HCT116 (cell line): ENCODE data around the gene SRPK2. TPM values are rescaled to one million over a fixed set of nuclear protein-coding genes. Genes with fewer than 3 reads are reported as not detected.

Experiments
- ATAC-seq: fragments of 200-7000 bp; cut with Tn5 transposase; 2 replicates; pipeline ENCODE4 v1.9.1; 2020; ENCODE audit warnings: mild to moderate bottlenecking, moderate library complexity
- BruUV-seq: library from RNA; stranded (reverse); fragments of 400-500 nt; replicated peaks from 2 replicates; lab custom pipeline; 2021; lab: Mats Ljungman, UMichigan
- CTCF ChIA-PET: fragments of 300-600 bp; sonication (Branson Sonifier 250); formaldehyde crosslinking; loops from one replicate; lab custom pipeline; 2021; ENCODE audit warnings: antibody characterized with exemption; lab: Charles Lee
- POLR2A ChIA-PET: fragments of 300-600, 350-600 bp; sonication (Branson Sonifier 250); formaldehyde crosslinking; loops from one replicate; lab custom pipeline; 2021; ENCODE audit warnings: antibody characterized with exemption; lab: Charles Lee
- RAD21 ChIA-PET, 2 experiments: fragments of 300-600 bp; sonication (Branson Sonifier 250); formaldehyde crosslinking; loops; one replicate each; lab custom pipeline; 2023; ENCODE audit warnings: low total read pairs in 2 of 2; ENCODE audit not compliant: uncharacterized antibody in 2 of 2, unreplicated experiment in 2 of 2, low non-redundant PET in 1 of 2; lab: Charles Lee
- DNase-seq: peaks from one replicate; pipeline ENCODE4 v3.0.0-alpha.2; 2010; ENCODE audit warnings: low read depth, low spot score
- H2AFZ ChIP-seq: fragments of 200-600 bp; shearing (Covaris generic), sonication (generic); 2 replicates; pipeline ENCODE4 v1.6.1; 2017; ENCODE audit warnings: low read depth, mixed run types, mixed read lengths, antibody characterized with exemption, low read length; ENCODE audit not compliant: poor library complexity, severe bottlenecking
- H3K27ac ChIP-seq: 2 replicates; pipeline ENCODE4 v1.5.1; 2012; ENCODE audit warnings: low read depth, low read length
- H3K27me3 ChIP-seq: fragments of 200-600 bp; sonication (generic); 2 replicates; pipeline ENCODE4 v1.6.1; 2016; ENCODE audit warnings: mixed run types, low read length, mixed read lengths; ENCODE audit not compliant: insufficient read depth
- H3K36me3 ChIP-seq, 2 experiments: fragments of 200-500 bp in 1 of 2; fragments of 200-600 bp in 1 of 2; sonication (Bioruptor generic) in 1 of 2; sonication (generic) in 1 of 2; 2 replicates each; pipeline versions ENCODE4 v1.5.1 to v1.6.1; 2014 to 2016; ENCODE audit warnings: low read length in 2 of 2, inconsistent platforms in 1 of 2, mixed read lengths in 1 of 2, mixed run types in 1 of 2; ENCODE audit not compliant: insufficient read depth in 2 of 2, control insufficient read depth in 1 of 2
- H3K4me1 ChIP-seq, 2 experiments: fragments of 200-600 bp in 1 of 2; sonication (generic) in 1 of 2; 2 replicates each; pipeline versions ENCODE4 v1.5.1 to v1.6.1; 2012 to 2017; ENCODE audit warnings: low read length in 2 of 2, inconsistent platforms in 1 of 2, mild to moderate bottlenecking in 1 of 2, mixed read lengths in 1 of 2, mixed run types in 1 of 2, moderate library complexity in 1 of 2; ENCODE audit not compliant: insufficient read depth in 2 of 2, control insufficient read depth in 1 of 2
- H3K4me2 ChIP-seq: fragments of 200-600 bp; sonication (generic); 2 replicates; pipeline ENCODE4 v1.6.1; 2017; ENCODE audit warnings: mixed run types, low read length, mixed read lengths
- H3K4me3 ChIP-seq, 2 experiments: fragments of 200-600 bp in 1 of 2; sonication (generic) in 1 of 2; replicated peaks in 1 of 2; 2 replicates each; pipeline ENCODE4 v1.5.1; 2011 to 2016; ENCODE audit warnings: low read length in 2 of 2, control low read depth in 1 of 2, low read depth in 1 of 2, mild to moderate bottlenecking in 1 of 2, mixed read lengths in 1 of 2, mixed run types in 1 of 2
- H3K79me2 ChIP-seq: fragments of 200-600 bp; sonication (generic); 2 replicates; pipeline ENCODE4 v1.6.1; 2017; ENCODE audit warnings: mild to moderate bottlenecking, mixed run types, low read length, moderate library complexity, mixed read lengths; ENCODE audit not compliant: insufficient read depth
- H3K9ac ChIP-seq: fragments of 200-600 bp; sonication (generic); 2 replicates; pipeline ENCODE4 v1.6.1; 2016; ENCODE audit warnings: low read length, mixed read lengths
- H3K9me2 ChIP-seq: fragments of 200-600 bp; sonication (generic), shearing (Covaris generic); 2 replicates; pipeline ENCODE4 v1.6.1; 2017; ENCODE audit warnings: mixed run types, mild to moderate bottlenecking, moderate library complexity; ENCODE audit not compliant: insufficient read depth
- H3K9me3 ChIP-seq, 2 experiments: fragments of 200-500 bp in 1 of 2; fragments of 200-600 bp in 1 of 2; sonication (Bioruptor generic) in 1 of 2; sonication (generic) in 1 of 2; 2 replicates each; pipeline ENCODE4 v1.6.1; 2014 to 2017; ENCODE audit warnings: low read length in 2 of 2, mixed read lengths in 2 of 2, inconsistent platforms in 1 of 2, low read depth in 1 of 2, mild to moderate bottlenecking in 1 of 2, mixed run types in 1 of 2, moderate library complexity in 1 of 2; ENCODE audit not compliant: control insufficient read depth in 1 of 2, insufficient read depth in 1 of 2
- H4K20me1 ChIP-seq: fragments of 200-600 bp; sonication (generic), shearing (Covaris generic); 2 replicates; pipeline ENCODE4 v1.6.1; 2017; ENCODE audit warnings: mixed run types, mild to moderate bottlenecking, moderate library complexity; ENCODE audit not compliant: insufficient read depth
- CBX3 ChIP-seq: IDR thresholded peaks from 2 replicates; pipeline ENCODE4 v1.6.1; 2012; ENCODE audit warnings: low read depth
- CEBPB ChIP-seq: IDR thresholded peaks from 2 replicates; pipeline ENCODE4 v1.6.1; 2012; ENCODE audit warnings: low read depth
- EGR1 ChIP-seq: IDR thresholded peaks from 2 replicates; pipeline ENCODE4 v1.6.1; 2012; ENCODE audit warnings: low read depth
- ELF1 ChIP-seq: IDR thresholded peaks from 2 replicates; pipeline ENCODE4 v1.6.1; 2012; ENCODE audit warnings: low read depth, borderline replicate concordance
- EZH2 ChIP-seq: fragments of 200-600 bp; sonication (generic); IDR thresholded peaks from 2 replicates; pipeline ENCODE4 v1.6.1; 2017; ENCODE audit warnings: antibody characterized with exemption, mixed run types
- FOSL1 ChIP-seq: IDR thresholded peaks from 2 replicates; pipeline ENCODE4 v1.6.1; 2012; ENCODE audit warnings: low read depth
- JUND ChIP-seq: IDR thresholded peaks from 2 replicates; pipeline ENCODE4 v1.6.1; 2012
- POLR2A ChIP-seq: IDR thresholded peaks from 2 replicates; pipeline ENCODE4 v1.7.0; 2011; ENCODE audit warnings: borderline replicate concordance; ENCODE audit not compliant: insufficient read depth, insufficient read length; ENCODE audit errors: extremely low read depth
- POLR2AphosphoS5 ChIP-seq: IDR thresholded peaks from 2 replicates; pipeline ENCODE4 v1.6.1; 2011; ENCODE audit warnings: mild to moderate bottlenecking, low read depth, low read length, moderate library complexity
- RAD21 ChIP-seq: IDR thresholded peaks from 2 replicates; pipeline ENCODE4 v1.6.1; 2012; ENCODE audit warnings: low read depth, mild to moderate bottlenecking
- SIN3A ChIP-seq: IDR thresholded peaks from 2 replicates; pipeline ENCODE4 v1.6.1; 2012; ENCODE audit warnings: low read depth
- SP1 ChIP-seq: IDR thresholded peaks from 2 replicates; pipeline ENCODE4 v1.6.1; 2012; ENCODE audit warnings: low read depth
- SRF ChIP-seq: IDR thresholded peaks from 2 replicates; pipeline ENCODE4 v1.6.1; 2012; ENCODE audit warnings: low read depth
- TCF7L2 ChIP-seq: IDR thresholded peaks from 2 replicates; pipeline ENCODE4 v1.7.0; 2011; ENCODE audit warnings: borderline replicate concordance, inconsistent platforms; ENCODE audit not compliant: insufficient read depth, insufficient read length; ENCODE audit errors: extremely low read depth
- YY1 ChIP-seq: IDR thresholded peaks from 2 replicates; pipeline ENCODE4 v1.6.1; 2011; ENCODE audit warnings: low read length, low read depth, moderate library complexity, mild to moderate bottlenecking; ENCODE audit not compliant: insufficient replicate concordance; ENCODE audit errors: extremely low read depth
- ZNF274 ChIP-seq: fragments of 200-500 bp; sonication (Bioruptor generic); IDR thresholded peaks from 2 replicates; pipeline ENCODE4 v1.6.1; 2014; ENCODE audit warnings: mild to moderate bottlenecking, low read depth, low read length, inconsistent platforms
- intact Hi-C: fragments of 100-400 bp; cut with micrococcal nuclease; formaldehyde crosslinking; loops from 2 replicates; pipeline ENCODE4 v1.10.0; 2022
- total RNA-seq: library from RNA; stranded (reverse); gene quantifications from one replicate; pipeline ENCODE4 v1.2.1, GENCODE V29; 2021; ENCODE audit not compliant: unreplicated experiment
- TF ChIP-seq, protein P1 (sequence below): IDR thresholded peaks from 2 replicates; pipeline ENCODE4 v1.6.1; 2012
- TF ChIP-seq, protein P2 (sequence below): IDR thresholded peaks from 2 replicates; pipeline ENCODE4 v1.6.1; 2012
- TF ChIP-seq, protein P3 (sequence below): IDR thresholded peaks from 2 replicates; pipeline ENCODE4 v1.6.1; 2011; ENCODE audit warnings: mild to moderate bottlenecking, low read length, moderate library complexity; ENCODE audit not compliant: insufficient replicate concordance; ENCODE audit errors: extremely low read depth
- TF ChIP-seq, protein P4 (sequence below), 3 experiments: fragments of 200-600 bp in 1 of 3; sonication (generic) in 1 of 3; IDR thresholded peaks in 2 of 3; conservative IDR thresholded peaks in 1 of 3; 2 replicates each; pipeline ENCODE4 v1.5.1; 2012 to 2017; ENCODE audit warnings: low read depth in 2 of 3, low read length in 2 of 3, antibody characterized with exemption in 1 of 3, borderline replicate concordance in 1 of 3, control low read depth in 1 of 3, mild to moderate bottlenecking in 1 of 3, mixed read lengths in 1 of 3, mixed run types in 1 of 3, moderate library complexity in 1 of 3; ENCODE audit not compliant: insufficient read depth in 1 of 3

SRPK2 gene
- total RNA-seq, 1 experiment from 2014 or later: 37.4 TPM

DNA sequence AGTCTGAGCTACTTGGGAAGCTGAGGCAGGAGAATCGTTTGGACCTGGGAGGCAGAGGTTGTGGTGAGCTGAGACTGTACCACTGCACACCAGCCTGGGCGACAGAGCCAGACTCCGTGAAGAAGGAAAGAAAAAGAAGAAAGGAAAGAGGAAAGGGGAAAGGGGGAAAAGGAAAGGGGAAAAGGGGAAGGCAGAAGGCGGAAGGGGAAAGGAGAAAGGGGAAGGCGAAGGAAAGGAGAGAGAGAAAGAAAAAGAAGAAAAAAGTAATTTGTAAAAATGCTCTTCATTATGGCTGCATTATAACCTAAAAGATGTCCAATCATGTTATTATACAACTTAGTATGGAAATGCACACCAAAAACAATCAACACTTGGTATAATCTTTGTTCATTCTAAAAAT lies 110.2 kb downstream of the SRPK2 start (continued):
- TF ChIP-seq YY1 (no peak), FOSL1 (no peak), EZH2 (no peak)
- TF ChIP-seq, protein P1, sequence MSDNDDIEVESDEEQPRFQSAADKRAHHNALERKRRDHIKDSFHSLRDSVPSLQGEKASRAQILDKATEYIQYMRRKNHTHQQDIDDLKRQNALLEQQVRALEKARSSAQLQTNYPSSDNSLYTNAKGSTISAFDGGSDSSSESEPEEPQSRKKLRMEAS: no peak
- TF ChIP-seq, protein P2, sequence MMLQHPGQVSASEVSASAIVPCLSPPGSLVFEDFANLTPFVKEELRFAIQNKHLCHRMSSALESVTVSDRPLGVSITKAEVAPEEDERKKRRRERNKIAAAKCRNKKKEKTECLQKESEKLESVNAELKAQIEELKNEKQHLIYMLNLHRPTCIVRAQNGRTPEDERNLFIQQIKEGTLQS: no peak
- TF ChIP-seq, all 23 proteins: peak for 0

DNA sequence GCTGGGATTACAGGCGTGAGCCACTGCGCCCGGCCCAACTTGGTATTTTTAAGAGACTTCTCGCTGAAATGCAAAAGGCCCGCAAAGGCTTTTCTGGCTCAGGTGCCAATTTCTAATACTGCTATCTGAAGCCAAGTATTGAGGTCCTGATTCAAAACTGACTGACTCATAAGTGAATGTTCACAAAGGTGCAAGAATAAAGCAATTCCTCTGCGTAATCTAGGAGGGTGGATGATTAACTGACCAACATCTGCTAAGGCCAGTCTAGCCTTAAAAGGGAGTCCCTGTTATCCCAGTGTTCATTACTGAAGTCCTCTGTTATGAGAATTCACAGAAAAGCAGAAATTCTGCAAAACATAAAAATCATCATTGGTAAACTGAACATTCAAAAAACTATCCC lies 111.4 kb downstream of the SRPK2 start:
- Histone ChIP-seq H2AFZ (no peak overlapping the region), H3K9me2 (no peaks in the 10 kb centered on the region), H3K4me1 (no peaks in the 10 kb centered on the region), H3K79me2 (peaks cover 25% of the 10 kb centered on the region), H3K36me3 (no peaks in the 10 kb centered on the region), H3K27me3 (no peaks in the 10 kb centered on the region), H3K27ac (no peak overlapping the region), H3K9me3 (no peaks in the 10 kb centered on the region), H4K20me1 (no peaks in the 10 kb centered on the region), H3K4me3 (no peak overlapping the region), H3K4me2 (no peak overlapping the region), H3K9ac (no peak overlapping the region)
- intact Hi-C loops: no loop called here
- CTCF ChIA-PET: no interaction called here
- RAD21 ChIA-PET: no interaction called here
- TF ChIP-seq RAD21: no peak
- no peak for TF ChIP-seq ELF1
- TF ChIP-seq SP1: no peak
- TF ChIP-seq JUND: no peak
- no peak for TF ChIP-seq TCF7L2
- TF ChIP-seq POLR2AphosphoS5: no peak
- TF ChIP-seq SRF: no peak
- TF ChIP-seq FOSL1: no peak
- TF ChIP-seq, protein P3, sequence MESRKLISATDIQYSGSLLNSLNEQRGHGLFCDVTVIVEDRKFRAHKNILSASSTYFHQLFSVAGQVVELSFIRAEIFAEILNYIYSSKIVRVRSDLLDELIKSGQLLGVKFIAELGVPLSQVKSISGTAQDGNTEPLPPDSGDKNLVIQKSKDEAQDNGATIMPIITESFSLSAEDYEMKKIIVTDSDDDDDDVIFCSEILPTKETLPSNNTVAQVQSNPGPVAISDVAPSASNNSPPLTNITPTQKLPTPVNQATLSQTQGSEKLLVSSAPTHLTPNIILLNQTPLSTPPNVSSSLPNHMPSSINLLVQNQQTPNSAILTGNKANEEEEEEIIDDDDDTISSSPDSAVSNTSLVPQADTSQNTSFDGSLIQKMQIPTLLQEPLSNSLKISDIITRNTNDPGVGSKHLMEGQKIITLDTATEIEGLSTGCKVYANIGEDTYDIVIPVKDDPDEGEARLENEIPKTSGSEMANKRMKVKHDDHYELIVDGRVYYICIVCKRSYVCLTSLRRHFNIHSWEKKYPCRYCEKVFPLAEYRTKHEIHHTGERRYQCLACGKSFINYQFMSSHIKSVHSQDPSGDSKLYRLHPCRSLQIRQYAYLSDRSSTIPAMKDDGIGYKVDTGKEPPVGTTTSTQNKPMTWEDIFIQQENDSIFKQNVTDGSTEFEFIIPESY: no peak
- TF ChIP-seq, protein P2: no peak
- no peak for TF ChIP-seq ZNF274
- TF ChIP-seq, protein P4, sequence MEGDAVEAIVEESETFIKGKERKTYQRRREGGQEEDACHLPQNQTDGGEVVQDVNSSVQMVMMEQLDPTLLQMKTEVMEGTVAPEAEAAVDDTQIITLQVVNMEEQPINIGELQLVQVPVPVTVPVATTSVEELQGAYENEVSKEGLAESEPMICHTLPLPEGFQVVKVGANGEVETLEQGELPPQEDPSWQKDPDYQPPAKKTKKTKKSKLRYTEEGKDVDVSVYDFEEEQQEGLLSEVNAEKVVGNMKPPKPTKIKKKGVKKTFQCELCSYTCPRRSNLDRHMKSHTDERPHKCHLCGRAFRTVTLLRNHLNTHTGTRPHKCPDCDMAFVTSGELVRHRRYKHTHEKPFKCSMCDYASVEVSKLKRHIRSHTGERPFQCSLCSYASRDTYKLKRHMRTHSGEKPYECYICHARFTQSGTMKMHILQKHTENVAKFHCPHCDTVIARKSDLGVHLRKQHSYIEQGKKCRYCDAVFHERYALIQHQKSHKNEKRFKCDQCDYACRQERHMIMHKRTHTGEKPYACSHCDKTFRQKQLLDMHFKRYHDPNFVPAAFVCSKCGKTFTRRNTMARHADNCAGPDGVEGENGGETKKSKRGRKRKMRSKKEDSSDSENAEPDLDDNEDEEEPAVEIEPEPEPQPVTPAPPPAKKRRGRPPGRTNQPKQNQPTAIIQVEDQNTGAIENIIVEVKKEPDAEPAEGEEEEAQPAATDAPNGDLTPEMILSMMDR (IDR thresholded peaks at IDR 0.05 in 2 of 3, conservative IDR thresholded peaks at IDR 0.05 in 1 of 3; ENCODE audit: borderline replicate concordance in 1 of 3, insufficient read depth in 1 of 3, low read depth in 2 of 3, low read length in 2 of 3): no peak
- TF ChIP-seq EZH2: no peak
- no peak for TF ChIP-seq POLR2A
- TF ChIP-seq SIN3A: no peak
- TF ChIP-seq CBX3: no peak
- TF ChIP-seq CEBPB: no peak
- TF ChIP-seq EGR1: no peak
- no TSS peak for BruUV-seq
- POLR2A ChIA-PET: no interaction called here
- DNase-seq (no peak), ATAC-seq (no peak)
